Right cardiac atrium (tissue), 5 donors: Measurements from ENCODE around the gene NPBWR2. TPM values are rescaled to one million over a fixed set of nuclear protein-coding genes. Genes with fewer than 3 reads are reported as not detected.
A peak's percentile ranks its signal among the peaks of the same experiment; 100 is the strongest.

Source experiments
- ATAC-seq, 2 donors: fragments of 200-7000 bp; cut with Tn5 transposase; one replicate each; pipeline versions ENCODE4 v1.8.0 to v1.9.1; 2020; ENCODE audit warnings: moderate library complexity in 2 of 2, mild to moderate bottlenecking in 1 of 2
- DNase-seq, 3 donors: peaks; one replicate each; pipeline ENCODE4 v3.0.0-alpha.2; 2020
- H3K27ac ChIP-seq: one replicate; pipeline ENCODE4 v1.5.1; 2013; ENCODE audit warnings: mild to moderate bottlenecking, low read length, control low read depth, moderate library complexity
- H3K27me3 ChIP-seq: one replicate; pipeline ENCODE4 v1.6.1; 2013; ENCODE audit not compliant: control insufficient read depth, insufficient read depth
- H3K4me1 ChIP-seq: one replicate; pipeline ENCODE4 v1.6.1; 2013; ENCODE audit warnings: low read length; ENCODE audit not compliant: control insufficient read depth, insufficient read depth
- H3K4me3 ChIP-seq: one replicate; pipeline ENCODE4 v1.5.1; 2013; ENCODE audit warnings: low read length, control low read depth
- H3K9me3 ChIP-seq: one replicate; pipeline ENCODE4 v1.6.1; 2013; ENCODE audit warnings: low read length; ENCODE audit not compliant: control insufficient read depth
- WGBS: extraction: QIAGEN DNeasy Blood & Tissue Kit; methylation state at CpG from one replicate; pipeline ENCODE4 v1.1.7; 2013; 5-methylcytosine and 5-hydroxymethylcytosine counted together
- intact Hi-C, 4 donors: fragments of 100-400 bp; cut with DNase I; formaldehyde crosslinking; loops; one replicate each; pipeline versions ENCODE4 v1.11.0 to v1.14.0; 2022 to 2023
- polyA plus RNA-seq: library from polyadenylated mRNA; stranded (reverse); fragments of 200-250 nt; gene quantifications from one replicate; pipeline ENCODE4 v1.2.3, GENCODE V29; 2013
- total RNA-seq, 4 donors: library from RNA; stranded (reverse); fragmentation: NEBNext Ultra II Directional; extraction: Animal tissue kit (Norgen Biotek cat#: 25700); gene quantifications; one replicate each; pipeline ENCODE4 v1.2.1, GENCODE V29; 2021
- donor health status: healthy with polysubstance abuse.
- donor health status: DM: no; HTN: yes; CAD: no.
- donor health status: DM: no; HTN: no; CAD: no.
- donor health status: DM: no; HTN: yes; CAD: no; lungs with severe emphysema.
- donor health status: DM: yes; HTN: yes; CAD: no.

NPBWR2 gene
- total and polyA plus RNA-seq, 5 donors: not detected

GRCh38 chr20:64100946-64101688 is 6.2 kb downstream of the NPBWR2 start:
- no peak overlapping the region for H3K4me3 ChIP-seq
- H3K27ac ChIP-seq: no peak overlapping the region
- no peaks in the 10 kb centered on the region for H3K27me3 ChIP-seq
- ATAC-seq (no peak), DNase-seq (peak in 2 of 3 donors; percentile 22 to 36)
- no peaks in the 10 kb centered on the region for H3K9me3 ChIP-seq
- H3K4me1 ChIP-seq: no peaks in the 10 kb centered on the region
- intact Hi-C loops: no loop called here
- 88% methylated on average over 9 of the region's 9 CpGs for WGBS

DNA sequence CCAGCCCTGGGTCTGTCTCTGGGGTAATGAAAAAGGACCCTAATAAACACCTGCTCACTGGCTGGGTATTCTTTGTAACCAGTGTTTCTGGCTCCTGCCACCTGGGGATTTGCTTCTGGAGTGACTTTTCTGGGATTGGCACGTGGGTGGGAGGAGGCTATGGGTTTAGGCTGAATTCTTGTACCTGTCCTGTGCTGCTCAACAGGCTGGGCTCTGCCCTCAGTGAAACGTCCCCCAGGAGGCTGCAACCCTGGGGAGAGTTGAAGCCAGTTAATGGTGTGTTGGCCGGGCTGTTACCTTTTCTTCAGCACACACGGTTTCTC is 6.8 kb downstream of the NPBWR2 start:
- Histone ChIP-seq H3K4me3 (no peak overlapping the region), H3K4me1 (no peaks in the 10 kb centered on the region), H3K27me3 (no peaks in the 10 kb centered on the region), H3K27ac (no peak overlapping the region), H3K9me3 (no peaks in the 10 kb centered on the region)
- intact Hi-C loops: no loop called here
- peak in 1 of 3 donors; percentile 12 for DNase-seq
- WGBS: 76% methylated on average over 4 of the region's 4 CpGs
- no peak for ATAC-seq

DNA sequence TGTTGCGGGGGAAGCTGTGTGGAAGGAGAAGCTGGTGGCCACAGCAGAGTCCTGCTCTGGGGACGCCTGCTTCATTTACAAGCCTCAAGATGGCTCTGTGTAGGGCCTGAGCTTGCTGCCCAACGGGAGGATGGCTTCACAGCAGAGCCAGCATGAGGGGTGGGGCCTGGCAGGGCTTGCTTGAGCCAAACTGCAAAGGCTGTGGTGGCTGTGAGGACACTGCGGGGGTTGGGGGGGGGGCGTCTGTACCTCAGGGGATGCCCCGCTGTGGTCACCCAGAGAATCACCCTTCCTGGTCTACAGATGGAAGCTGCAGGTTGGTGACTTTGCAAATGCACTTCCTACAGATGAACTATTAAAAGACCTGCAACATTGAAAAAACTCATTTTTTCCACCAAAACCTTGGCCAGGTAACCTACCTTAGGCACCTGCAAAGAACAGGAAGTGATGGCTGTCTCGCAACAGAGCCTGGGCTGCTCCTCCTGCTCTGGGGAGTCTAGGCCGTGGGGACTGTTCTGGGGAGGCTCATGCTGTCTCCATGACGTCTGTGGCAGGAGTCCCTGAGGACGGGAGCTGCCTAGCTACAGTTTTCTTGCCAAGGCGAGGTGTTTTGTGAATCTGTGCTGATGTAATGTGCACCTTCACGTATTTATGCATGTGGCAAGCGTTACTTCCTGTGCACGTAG is 7.3 kb downstream of the NPBWR2 start:
- H3K9me3 ChIP-seq: no peaks in the 10 kb centered on the region
- H3K27me3 ChIP-seq: no peaks in the 10 kb centered on the region
- DNase-seq (peak; percentile 5 to 42 (median 19)), ATAC-seq (no peak)
- H3K27ac ChIP-seq: no peak overlapping the region
- no peaks in the 10 kb centered on the region for H3K4me1 ChIP-seq
- WGBS: 83% methylated on average over 14 of the region's 14 CpGs
- intact Hi-C loops: no loop called here
- no peak overlapping the region for H3K4me3 ChIP-seq

- H3K27me3 ChIP-seq: no peaks in the 10 kb centered on the region
- H3K27ac ChIP-seq: no peak overlapping the region
- DNase-seq: peak in 2 of 3 donors; percentile 22 to 31
- no peak overlapping the region for H3K4me3 ChIP-seq
- intact Hi-C loops: no loop called here
- ATAC-seq: no peak
- WGBS: 90% methylated on average over 21 of the region's 21 CpGs
- no peaks in the 10 kb centered on the region for H3K4me1 ChIP-seq
- no peaks in the 10 kb centered on the region for H3K9me3 ChIP-seq
These were observed 8.1 kb downstream of the NPBWR2 start for GRCh38 chr20:64099086-64099786.

GRCh38 chr20:64098471-64099013 is 8.8 kb downstream of the NPBWR2 start:
- Histone ChIP-seq H3K4me1 (no peaks in the 10 kb centered on the region), H3K9me3 (no peaks in the 10 kb centered on the region), H3K27ac (no peak overlapping the region), H3K4me3 (no peak overlapping the region), H3K27me3 (no peaks in the 10 kb centered on the region)
- intact Hi-C loops: no loop called here
- DNase-seq (peak in 1 of 3 donors; percentile 37), ATAC-seq (no peak)
- 96% methylated on average over 28 of the region's 28 CpGs for WGBS

GRCh38 chr20:64096535-64096934 is 10.8 kb downstream of the NPBWR2 start:
- no peak for ATAC-seq
- no peaks in the 10 kb centered on the region for H3K27me3 ChIP-seq
- H3K4me3 ChIP-seq: no peak overlapping the region
- no peaks in the 10 kb centered on the region for H3K4me1 ChIP-seq
- H3K9me3 ChIP-seq: no peaks in the 10 kb centered on the region
- no peak overlapping the region for H3K27ac ChIP-seq
- 86% methylated on average over 6 of the region's 6 CpGs for WGBS
- DNase-seq: no peak
- intact Hi-C loops: no loop called here

- Histone ChIP-seq H3K27me3 (no peaks in the 10 kb centered on the region), H3K27ac (no peak overlapping the region), H3K4me3 (no peak overlapping the region), H3K9me3 (no peaks in the 10 kb centered on the region), H3K4me1 (no peaks in the 10 kb centered on the region)
- intact Hi-C loops: no loop called here
- ATAC-seq: no peak
- 91% methylated on average over 11 of the region's 11 CpGs for WGBS
- DNase-seq: no peak
These were observed 11.4 kb downstream of the NPBWR2 start for GRCh38 chr20:64095927-64096326.

DNA sequence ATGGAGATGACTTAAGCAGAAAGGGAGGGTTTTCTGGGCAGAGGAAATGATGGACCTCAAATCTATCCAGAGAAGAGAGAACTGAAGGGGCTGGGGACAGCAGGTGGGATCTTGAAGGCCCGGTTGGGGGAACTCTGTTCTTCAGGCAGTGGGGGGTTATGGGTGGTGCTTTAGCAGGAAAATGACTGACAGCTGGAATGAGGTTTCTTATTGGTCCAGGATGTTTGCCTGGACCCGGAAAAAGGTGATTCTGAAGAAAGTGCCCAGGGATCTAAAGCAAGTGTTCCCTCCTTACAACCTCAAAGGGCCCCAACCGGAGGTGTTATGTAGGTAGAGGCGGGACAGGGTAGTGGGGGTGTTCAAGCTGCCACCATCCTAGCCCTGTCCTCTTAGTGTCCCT is 11.9 kb downstream of the NPBWR2 start:
- intact Hi-C loops: no loop called here
- 89% methylated on average over 4 of the region's 4 CpGs for WGBS
- no peak for DNase-seq

DNA sequence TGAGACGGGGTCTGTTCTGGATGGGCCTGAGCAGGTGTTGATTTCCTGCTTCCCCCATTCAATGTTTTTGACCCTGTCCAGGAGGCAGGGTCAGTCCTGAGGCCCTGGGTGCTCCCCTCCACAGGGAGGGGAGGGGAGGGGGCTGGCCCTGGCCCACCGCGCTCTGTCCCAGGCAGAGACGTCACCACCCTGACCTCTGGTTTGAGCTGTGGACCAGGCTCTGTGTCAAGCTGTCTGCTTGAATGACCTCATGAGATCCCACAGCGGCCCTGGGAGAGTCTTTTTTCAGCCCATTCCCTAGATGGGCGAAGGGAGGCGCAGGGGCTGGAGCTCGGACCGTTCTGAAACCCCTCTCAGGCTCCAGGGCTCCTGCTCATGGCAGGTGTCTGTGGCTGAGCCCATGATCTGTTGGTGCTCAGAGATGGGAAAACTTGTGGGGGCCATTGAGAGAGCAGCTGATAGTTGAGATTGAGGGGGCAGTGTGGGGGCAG is 14.3 kb downstream of the NPBWR2 start:
- Histone ChIP-seq H3K9me3 (no peaks in the 10 kb centered on the region), H3K4me3 (no peak overlapping the region), H3K27ac (no peak overlapping the region), H3K27me3 (no peaks in the 10 kb centered on the region), H3K4me1 (no peaks in the 10 kb centered on the region)
- DNase-seq: no peak
- ATAC-seq: no peak
- WGBS: 46% methylated on average over 9 of the region's 9 CpGs
- intact Hi-C loops: no loop called here

More for the DNA sequence above, 11.9 kb downstream of the NPBWR2 start:
- H3K4me1 ChIP-seq: no peaks in the 10 kb centered on the region
- no peaks in the 10 kb centered on the region for H3K27me3 ChIP-seq
- no peak for ATAC-seq
- H3K4me3 ChIP-seq: no peak overlapping the region
- H3K27ac ChIP-seq: no peak overlapping the region
- no peaks in the 10 kb centered on the region for H3K9me3 ChIP-seq

- intact Hi-C loops: no loop called here
- ATAC-seq: no peak
- 54% methylated on average over 27 of the region's 27 CpGs for WGBS
These were observed 14.9 kb downstream of the NPBWR2 start for GRCh38 chr20:64092258-64093012.

More at GRCh38 chr20:64092258-64093012, 14.9 kb downstream of the NPBWR2 start:
- Histone ChIP-seq H3K9me3 (no peaks in the 10 kb centered on the region), H3K27me3 (no peaks in the 10 kb centered on the region), H3K27ac (no peak overlapping the region), H3K4me1 (no peaks in the 10 kb centered on the region), H3K4me3 (no peak overlapping the region)
- no peak for DNase-seq
